Measurements from ENCODE around the gene SLC7A1.

GRCh38 chr13:29546662-29547061, 48.8 kb downstream of the SLC7A1 start:
- no peak for TF ChIP-seq POLR2A (IDR thresholded peaks at IDR 0.05)
- no peak for TF ChIP-seq CTCF (IDR thresholded peaks at IDR 0.05)
